Stimulated activated CD4-positive, alpha-beta T cell treated with anti-CD3 and anti-CD28 coated beads, Interleukin-4, amount 100 ng/mL, for 24 hours (primary cell): Measurements from ENCODE around the gene SLC30A3.
"Not testable (repeated sequence)": the region's sequence is repeated elsewhere in the genome, so short reads cannot be mapped to it uniquely, and the experiment has no call there.

Experiments
- DNase-seq: peaks from one replicate; pipeline ENCODE4 v3.0.0-alpha.2; 2020

SLC30A3 gene

GRCh38 chr2:27284996-27285395 lies 22.1 kb upstream of the SLC30A3 start:
- no peak for DNase-seq

GRCh38 chr2:27282892-27283291 lies 20.0 kb upstream of the SLC30A3 start:
- no peak for DNase-seq

- no peak for DNase-seq
Observed at GRCh38 chr2:27281855-27282559, 19.2 kb upstream of the SLC30A3 start, which contains the start of gene TRIM54. TSS of gene TRIM54 (plus strand) at chr2:27282429. CDS start at chr2:27282732, 303 bp downstream.

GRCh38 chr2:27281442-27281841 lies 18.6 kb upstream of the SLC30A3 start:
- no peak for DNase-seq

GRCh38 chr2:27280826-27281225 lies 18.0 kb upstream of the SLC30A3 start:
- DNase-seq: no peak

GRCh38 chr2:27278010-27278409 lies 15.2 kb upstream of the SLC30A3 start:
- no peak for DNase-seq

- no peak for DNase-seq
Observed at GRCh38 chr2:27275211-27276150, 12.6 kb upstream of the SLC30A3 start, which contains the start of gene DNAJC5G. TSS of gene DNAJC5G (plus strand) at chr2:27275433. CDS start at chr2:27276729, 1,296 bp downstream.

- DNase-seq: not testable (repeated sequence)
Observed at GRCh38 chr2:27272537-27273522, 10.0 kb upstream of the SLC30A3 start.

- no peak for DNase-seq
Observed at GRCh38 chr2:27271631-27272340, 8.9 kb upstream of the SLC30A3 start.

- DNase-seq: no peak
Observed at GRCh38 chr2:27270670-27271069, 7.8 kb upstream of the SLC30A3 start.

- no peak for DNase-seq
Observed at GRCh38 chr2:27270131-27270530, 7.3 kb upstream of the SLC30A3 start.

GRCh38 chr2:27268296-27268695 lies 5.4 kb upstream of the SLC30A3 start:
- DNase-seq: not testable (repeated sequence)

GRCh38 chr2:27265536-27265870 lies 2.7 kb upstream of the SLC30A3 start:
- no peak for DNase-seq

GRCh38 chr2:27264753-27265535 lies 2.1 kb upstream of the SLC30A3 start:
- DNase-seq: peak; percentile 63

GRCh38 chr2:27264253-27264752 lies 1.5 kb upstream of the SLC30A3 start:
- DNase-seq: no peak

GRCh38 chr2:27263287-27264252 lies 723 bp upstream of the SLC30A3 start:
- no peak for DNase-seq

GRCh38 chr2:27261926-27262298 lies 935 bp downstream of the SLC30A3 start:
- DNase-seq: no peak

GRCh38 chr2:27261241-27261925 lies 1.5 kb downstream of the SLC30A3 start:
- DNase-seq: no peak

GRCh38 chr2:27258051-27258450 lies 4.8 kb downstream of the SLC30A3 start:
- DNase-seq: no peak
